ENCODE measurements around the gene RAB3GAP1.
"Not testable (repeated sequence)": the region's sequence is repeated elsewhere in the genome, so short reads cannot be mapped to it uniquely, and the experiment has no call there.

Gene RAB3GAP1

GRCh38 chr2:135105513-135106316, 53.6 kb downstream of the RAB3GAP1 start:
- DNase-seq: not testable (repeated sequence)

- DNase-seq: no peak
Observed at GRCh38 chr2:135113322-135113721, 61.2 kb downstream of the RAB3GAP1 start.

- DNase-seq: no peak
Observed at GRCh38 chr2:135119582-135119981, 67.5 kb downstream of the RAB3GAP1 start.

- no peak for DNase-seq
Observed at GRCh38 chr2:135121016-135121657, 69.0 kb downstream of the RAB3GAP1 start.

- not testable (repeated sequence) for DNase-seq
Observed at GRCh38 chr2:135121658-135122039, 69.6 kb downstream of the RAB3GAP1 start.

GRCh38 chr2:135124924-135125886, 73.1 kb downstream of the RAB3GAP1 start:
- no peak for DNase-seq

GRCh38 chr2:135125940-135126339, 73.8 kb downstream of the RAB3GAP1 start:
- DNase-seq: no peak

GRCh38 chr2:135130751-135131150, 78.7 kb downstream of the RAB3GAP1 start:
- no peak for DNase-seq

- DNase-seq: no peak
Observed at GRCh38 chr2:135132314-135132713, 80.2 kb downstream of the RAB3GAP1 start.

GRCh38 chr2:135140606-135141005, 88.5 kb downstream of the RAB3GAP1 start:
- DNase-seq: no peak

- no peak for DNase-seq
Observed at GRCh38 chr2:135142323-135142722, 90.2 kb downstream of the RAB3GAP1 start.

GRCh38 chr2:135144343-135144742, 92.3 kb downstream of the RAB3GAP1 start:
- DNase-seq: no peak

GRCh38 chr2:135149251-135149650, 97.2 kb downstream of the RAB3GAP1 start:
- DNase-seq: no peak

- DNase-seq: no peak
Observed at GRCh38 chr2:135150725-135151124, 98.6 kb downstream of the RAB3GAP1 start.

- no peak for DNase-seq
Observed at GRCh38 chr2:135151615-135152014, 99.5 kb downstream of the RAB3GAP1 start.

- no peak for DNase-seq
Observed at GRCh38 chr2:135152361-135152760, 100.3 kb downstream of the RAB3GAP1 start.

- DNase-seq: no peak
Observed at GRCh38 chr2:135154962-135155361, 102.9 kb downstream of the RAB3GAP1 start.

GRCh38 chr2:135157856-135158255, 105.8 kb downstream of the RAB3GAP1 start:
- no peak for DNase-seq

GRCh38 chr2:135159191-135159590, 107.1 kb downstream of the RAB3GAP1 start:
- DNase-seq: no peak

GRCh38 chr2:135162377-135162776, 110.3 kb downstream of the RAB3GAP1 start:
- DNase-seq: no peak

GRCh38 chr2:135162786-135163185, 110.7 kb downstream of the RAB3GAP1 start:
- no peak for DNase-seq

- DNase-seq: no peak
Observed at GRCh38 chr2:135163306-135163705, 111.2 kb downstream of the RAB3GAP1 start.

- DNase-seq: no peak
Observed at GRCh38 chr2:135163901-135164300, 111.8 kb downstream of the RAB3GAP1 start.
